ENCODE results near the gene NFYC. TPM values are rescaled to one million over a fixed set of nuclear protein-coding genes. Genes with fewer than 3 reads are reported as not detected.

The NFYC gene
- total RNA-seq, 1 donor from 2014 or later = 101 TPM

DNA sequence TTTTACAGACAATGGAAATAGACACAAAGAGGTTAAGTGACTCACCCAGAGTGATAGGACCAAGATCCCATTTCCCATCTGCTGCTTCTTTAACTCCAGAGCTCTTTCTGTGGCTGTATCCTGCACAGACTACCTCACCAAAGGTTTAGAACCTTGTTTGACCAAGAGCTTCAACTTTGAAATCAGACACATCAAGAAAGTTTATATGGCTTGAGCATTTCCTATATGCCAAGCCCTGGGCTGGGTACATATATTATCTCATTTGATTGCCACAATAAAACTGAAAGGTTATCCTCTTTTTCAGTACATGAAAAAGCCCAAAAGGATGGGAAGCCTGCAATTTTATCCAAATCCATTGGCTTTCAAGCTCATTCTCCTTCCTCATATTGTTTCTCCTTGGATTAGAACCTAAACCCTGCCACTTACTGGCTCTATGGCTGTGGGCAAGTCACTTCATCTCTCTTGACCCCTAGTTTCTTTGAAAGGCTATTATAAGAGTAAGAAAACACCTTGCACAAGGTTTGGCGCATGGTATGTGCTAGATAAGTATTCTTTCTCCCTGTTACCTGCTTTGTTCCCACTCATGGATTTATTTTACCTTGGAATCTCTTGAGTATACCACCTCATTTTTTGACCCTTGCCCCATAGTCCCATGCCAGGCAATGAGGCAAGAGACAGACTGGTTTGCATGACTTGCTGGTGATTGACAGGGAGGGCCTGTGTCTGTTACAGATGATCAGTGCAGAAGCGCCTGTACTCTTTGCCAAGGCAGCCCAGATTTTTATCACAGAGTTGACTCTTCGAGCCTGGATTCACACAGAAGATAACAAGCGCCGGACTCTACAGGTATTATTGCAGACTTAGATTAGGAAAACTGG is 57.6 kb downstream of the NFYC start:
- Mint-ChIP-seq H3K27me3 (ENCODE audit: low read depth) (no peaks in the 10 kb centered on the region), H3K4me1 (peaks cover 9% of the 10 kb centered on the region), H3K4me3 (no peak overlapping the region), H3K36me3 (peaks cover 38% of the 10 kb centered on the region), H3K27ac (no peak overlapping the region), H3K9me3 (no peaks in the 10 kb centered on the region)
- TF ChIP-seq, protein P1, sequence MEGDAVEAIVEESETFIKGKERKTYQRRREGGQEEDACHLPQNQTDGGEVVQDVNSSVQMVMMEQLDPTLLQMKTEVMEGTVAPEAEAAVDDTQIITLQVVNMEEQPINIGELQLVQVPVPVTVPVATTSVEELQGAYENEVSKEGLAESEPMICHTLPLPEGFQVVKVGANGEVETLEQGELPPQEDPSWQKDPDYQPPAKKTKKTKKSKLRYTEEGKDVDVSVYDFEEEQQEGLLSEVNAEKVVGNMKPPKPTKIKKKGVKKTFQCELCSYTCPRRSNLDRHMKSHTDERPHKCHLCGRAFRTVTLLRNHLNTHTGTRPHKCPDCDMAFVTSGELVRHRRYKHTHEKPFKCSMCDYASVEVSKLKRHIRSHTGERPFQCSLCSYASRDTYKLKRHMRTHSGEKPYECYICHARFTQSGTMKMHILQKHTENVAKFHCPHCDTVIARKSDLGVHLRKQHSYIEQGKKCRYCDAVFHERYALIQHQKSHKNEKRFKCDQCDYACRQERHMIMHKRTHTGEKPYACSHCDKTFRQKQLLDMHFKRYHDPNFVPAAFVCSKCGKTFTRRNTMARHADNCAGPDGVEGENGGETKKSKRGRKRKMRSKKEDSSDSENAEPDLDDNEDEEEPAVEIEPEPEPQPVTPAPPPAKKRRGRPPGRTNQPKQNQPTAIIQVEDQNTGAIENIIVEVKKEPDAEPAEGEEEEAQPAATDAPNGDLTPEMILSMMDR (IDR thresholded peaks at IDR 0.05; ENCODE audit: unreplicated experiment) = no peak
- no peak for DNase-seq (ENCODE audit: low spot score in 2 of 2, unreplicated experiment in 2 of 2)

DNA sequence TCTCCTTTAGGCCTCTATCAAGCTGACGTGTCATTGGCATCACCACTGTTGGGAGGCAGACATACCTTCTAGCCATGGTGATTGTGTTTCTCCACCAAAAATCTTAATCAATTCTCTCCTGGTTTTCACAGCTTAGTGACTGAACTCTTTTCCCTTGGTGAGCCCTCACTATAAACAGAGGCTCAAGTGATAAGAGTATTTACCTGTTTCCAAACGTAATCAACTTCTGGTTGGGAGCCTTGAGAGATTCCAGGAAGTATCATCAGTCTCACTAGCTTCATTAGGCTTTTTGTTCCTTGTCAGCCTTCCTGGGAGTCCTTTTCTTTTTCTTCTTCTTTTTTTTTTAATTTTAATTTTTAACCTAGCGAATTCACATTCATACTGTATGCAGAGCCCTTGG is 58.3 kb downstream of the NFYC start:
- no peaks in the 10 kb centered on the region for H3K9me3 Mint-ChIP-seq
- no peaks in the 10 kb centered on the region for H3K27me3 Mint-ChIP-seq (ENCODE audit: low read depth)
- H3K4me3 Mint-ChIP-seq = no peak overlapping the region
- TF ChIP-seq, protein P1 (IDR thresholded peaks at IDR 0.05; ENCODE audit: unreplicated experiment) = no peak
- DNase-seq (ENCODE audit: low spot score in 2 of 2, unreplicated experiment in 2 of 2) = no peak
- peaks cover 9% of the 10 kb centered on the region for H3K4me1 Mint-ChIP-seq
- H3K36me3 Mint-ChIP-seq = peaks cover 38% of the 10 kb centered on the region
- H3K27ac Mint-ChIP-seq = no peak overlapping the region

- peaks cover 9% of the 10 kb centered on the region for H3K4me1 Mint-ChIP-seq
- peaks cover 38% of the 10 kb centered on the region for H3K36me3 Mint-ChIP-seq
- no peaks in the 10 kb centered on the region for H3K27me3 Mint-ChIP-seq (ENCODE audit: low read depth)
- H3K4me3 Mint-ChIP-seq = no peak overlapping the region
- no peak for DNase-seq (ENCODE audit: low spot score in 2 of 2, unreplicated experiment in 2 of 2)
- H3K9me3 Mint-ChIP-seq = no peaks in the 10 kb centered on the region
- peak overlapping the region; percentile 40 for H3K27ac Mint-ChIP-seq
- TF ChIP-seq, protein P1 (IDR thresholded peaks at IDR 0.05; ENCODE audit: unreplicated experiment) = no peak
These were observed 59.0 kb downstream of the NFYC start for GRCh38 chr1:40750451-40750908.

- Mint-ChIP-seq H3K27me3 (ENCODE audit: low read depth) (no peaks in the 10 kb centered on the region), H3K27ac (no peak overlapping the region), H3K4me3 (no peak overlapping the region), H3K9me3 (no peaks in the 10 kb centered on the region), H3K36me3 (peaks cover 45% of the 10 kb centered on the region), H3K4me1 (peaks cover 2% of the 10 kb centered on the region)
- TF ChIP-seq, protein P1 (IDR thresholded peaks at IDR 0.05; ENCODE audit: unreplicated experiment) = no peak
- DNase-seq (ENCODE audit: low spot score in 2 of 2, unreplicated experiment in 2 of 2) = no peak
These were observed 60.3 kb downstream of the NFYC start for GRCh38 chr1:40751802-40752201.

DNA sequence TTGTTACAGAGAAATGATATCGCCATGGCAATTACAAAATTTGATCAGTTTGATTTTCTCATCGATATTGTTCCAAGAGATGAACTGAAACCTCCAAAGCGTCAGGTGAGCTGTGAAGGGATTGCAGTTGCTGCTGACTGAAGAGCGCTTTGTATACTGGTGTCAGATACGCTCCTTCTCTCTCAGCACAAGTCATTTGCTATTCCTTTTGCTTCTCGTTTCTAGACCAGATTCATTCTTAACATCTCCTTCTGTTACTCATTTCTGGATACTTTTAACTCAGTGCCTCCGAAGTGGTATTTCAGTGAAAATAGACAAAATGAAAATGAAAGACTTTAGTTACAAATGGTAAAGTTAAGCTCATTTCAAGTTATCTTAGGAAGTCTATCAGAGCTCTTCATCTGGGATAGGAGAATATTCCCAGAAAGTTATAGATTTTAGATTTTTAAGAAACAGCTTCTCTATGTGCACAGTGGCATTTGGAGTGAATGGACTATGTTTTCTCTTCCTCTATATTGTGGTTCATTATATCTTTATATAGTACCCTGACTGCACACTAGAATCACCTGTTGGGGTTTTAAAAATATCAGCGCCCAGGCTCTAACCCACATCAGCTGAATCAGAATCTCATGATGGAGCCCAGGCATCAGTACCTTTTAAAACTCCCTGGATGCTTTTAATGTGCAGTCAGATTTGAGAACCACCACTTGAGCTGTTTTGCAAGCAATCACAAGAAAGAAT is 61.8 kb downstream of the NFYC start:
- H3K9me3 Mint-ChIP-seq = no peaks in the 10 kb centered on the region
- no peaks in the 10 kb centered on the region for H3K4me1 Mint-ChIP-seq
- no peak for DNase-seq (ENCODE audit: low spot score in 2 of 2, unreplicated experiment in 2 of 2)
- H3K27ac Mint-ChIP-seq = no peak overlapping the region
- TF ChIP-seq, protein P1 (IDR thresholded peaks at IDR 0.05; ENCODE audit: unreplicated experiment) = no peak
- H3K27me3 Mint-ChIP-seq (ENCODE audit: low read depth) = no peaks in the 10 kb centered on the region
- no peak overlapping the region for H3K4me3 Mint-ChIP-seq
- peaks cover 37% of the 10 kb centered on the region for H3K36me3 Mint-ChIP-seq
